ENCODE measurements around the gene PPP1R12B.

Gene PPP1R12B

DNA sequence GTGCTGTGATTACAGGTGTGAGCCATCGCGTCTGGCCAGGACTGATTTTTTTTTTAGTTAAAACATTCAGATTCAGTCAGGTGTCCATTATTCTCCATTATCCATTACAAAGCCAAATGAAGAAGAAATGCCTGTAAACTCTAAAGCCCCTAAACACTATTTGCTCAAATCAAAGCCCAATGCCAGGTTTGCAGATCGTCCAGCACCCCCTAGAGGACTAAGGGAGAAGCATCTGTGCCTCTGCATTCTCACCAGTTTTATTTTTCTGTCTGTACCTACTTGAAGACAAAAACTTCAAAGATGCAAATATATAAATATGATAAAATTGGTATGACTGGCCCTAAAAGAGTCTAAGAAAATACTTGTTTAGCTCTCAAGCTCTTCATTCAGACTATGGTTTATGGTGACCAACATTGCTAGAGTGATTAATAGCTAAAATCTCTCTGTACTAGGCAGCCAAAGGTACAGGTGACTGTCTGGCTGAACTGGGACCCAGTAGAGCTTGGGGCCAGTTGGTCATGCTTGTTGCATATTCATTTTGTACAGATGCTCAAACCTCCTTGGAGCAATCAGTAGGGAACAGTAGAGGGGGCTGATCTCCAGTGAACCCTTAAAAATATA is 223.3 kb downstream of the PPP1R12B start:
- TF ChIP-seq, protein P1, sequence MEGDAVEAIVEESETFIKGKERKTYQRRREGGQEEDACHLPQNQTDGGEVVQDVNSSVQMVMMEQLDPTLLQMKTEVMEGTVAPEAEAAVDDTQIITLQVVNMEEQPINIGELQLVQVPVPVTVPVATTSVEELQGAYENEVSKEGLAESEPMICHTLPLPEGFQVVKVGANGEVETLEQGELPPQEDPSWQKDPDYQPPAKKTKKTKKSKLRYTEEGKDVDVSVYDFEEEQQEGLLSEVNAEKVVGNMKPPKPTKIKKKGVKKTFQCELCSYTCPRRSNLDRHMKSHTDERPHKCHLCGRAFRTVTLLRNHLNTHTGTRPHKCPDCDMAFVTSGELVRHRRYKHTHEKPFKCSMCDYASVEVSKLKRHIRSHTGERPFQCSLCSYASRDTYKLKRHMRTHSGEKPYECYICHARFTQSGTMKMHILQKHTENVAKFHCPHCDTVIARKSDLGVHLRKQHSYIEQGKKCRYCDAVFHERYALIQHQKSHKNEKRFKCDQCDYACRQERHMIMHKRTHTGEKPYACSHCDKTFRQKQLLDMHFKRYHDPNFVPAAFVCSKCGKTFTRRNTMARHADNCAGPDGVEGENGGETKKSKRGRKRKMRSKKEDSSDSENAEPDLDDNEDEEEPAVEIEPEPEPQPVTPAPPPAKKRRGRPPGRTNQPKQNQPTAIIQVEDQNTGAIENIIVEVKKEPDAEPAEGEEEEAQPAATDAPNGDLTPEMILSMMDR (IDR thresholded peaks at IDR 0.05; ENCODE audit: low read depth, low read length): peak; percentile 98
- peak; percentile 69 for DNase-seq
- no peaks in the 10 kb centered on the region for H3K27me3 ChIP-seq (ENCODE audit: insufficient read depth, low read depth, severe bottlenecking)
- peaks cover 19% of the 10 kb centered on the region for H3K36me3 ChIP-seq
- H3K27ac ChIP-seq: no peak overlapping the region
- no peaks in the 10 kb centered on the region for H3K9me3 ChIP-seq (ENCODE audit: severe bottlenecking)
- H3K4me3 ChIP-seq (ENCODE audit: low read depth, low read length): no peak overlapping the region

DNA sequence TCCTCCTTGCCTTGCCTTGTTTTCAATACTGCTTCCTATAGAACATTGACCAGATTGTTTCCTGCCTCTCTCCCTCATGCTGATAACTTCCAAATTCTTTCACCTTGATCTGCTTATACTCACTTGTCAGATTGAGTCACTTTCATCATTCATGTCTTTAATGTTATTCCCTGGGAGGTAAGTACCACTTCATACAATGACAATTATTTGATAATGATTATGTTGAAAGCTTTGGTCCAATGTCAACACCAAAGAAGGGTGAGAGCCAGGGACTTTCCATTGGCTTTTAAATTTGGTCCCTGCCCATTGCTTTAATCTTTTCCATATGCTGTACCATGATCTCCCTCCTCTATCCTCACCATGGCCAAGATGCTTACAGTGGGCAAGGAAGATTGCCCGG is 224.4 kb downstream of the PPP1R12B start:
- Histone ChIP-seq H3K36me3 (peaks cover 14% of the 10 kb centered on the region), H3K27me3 (ENCODE audit: insufficient read depth, low read depth, severe bottlenecking) (no peaks in the 10 kb centered on the region), H3K9me3 (ENCODE audit: severe bottlenecking) (no peaks in the 10 kb centered on the region), H3K4me3 (ENCODE audit: low read depth, low read length) (no peak overlapping the region), H3K27ac (no peak overlapping the region)
- no peak for DNase-seq
- TF ChIP-seq, protein P1 (IDR thresholded peaks at IDR 0.05; ENCODE audit: low read depth, low read length): no peak

DNA sequence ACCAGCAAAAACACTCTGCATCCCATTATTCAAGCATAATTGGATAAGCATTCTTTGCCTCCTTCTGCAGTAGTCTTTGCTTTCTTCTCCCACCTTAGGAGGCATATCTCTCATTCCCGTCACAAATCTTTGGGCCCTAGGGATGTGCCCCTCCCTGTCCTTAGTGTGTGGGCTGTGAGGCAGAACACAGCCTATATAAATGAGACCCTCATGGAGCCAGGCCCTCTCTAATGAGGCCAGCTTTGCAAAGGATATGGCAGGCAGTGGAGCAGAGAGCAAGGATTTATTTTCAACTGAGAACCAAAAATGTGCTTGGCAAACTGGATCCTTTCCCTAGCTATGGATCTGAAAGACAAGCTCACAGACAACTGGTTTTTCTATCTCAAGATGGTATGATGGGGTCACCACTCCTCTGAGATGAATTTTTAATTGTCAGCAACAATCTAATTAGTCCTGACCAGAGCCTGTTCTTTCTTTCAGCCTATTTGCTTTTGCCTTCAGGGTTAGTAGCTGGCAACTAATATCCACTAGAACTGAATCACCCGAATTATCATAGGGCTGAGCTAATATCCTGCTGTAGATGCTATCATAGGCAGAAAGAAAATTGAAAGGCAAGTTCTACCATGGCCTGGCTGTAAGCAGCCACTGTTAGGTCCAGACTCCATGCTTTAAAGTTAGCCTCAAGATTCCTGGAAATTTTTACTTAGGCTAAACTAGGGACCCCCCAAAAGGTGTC is 227.6 kb downstream of the PPP1R12B start:
- Histone ChIP-seq H3K27ac (no peak overlapping the region), H3K4me3 (ENCODE audit: low read depth, low read length) (no peak overlapping the region), H3K27me3 (ENCODE audit: insufficient read depth, low read depth, severe bottlenecking) (no peaks in the 10 kb centered on the region), H3K36me3 (peaks cover 5% of the 10 kb centered on the region), H3K9me3 (ENCODE audit: severe bottlenecking) (no peaks in the 10 kb centered on the region)
- TF ChIP-seq, protein P1 (IDR thresholded peaks at IDR 0.05; ENCODE audit: low read depth, low read length): no peak
- no peak for DNase-seq

DNA sequence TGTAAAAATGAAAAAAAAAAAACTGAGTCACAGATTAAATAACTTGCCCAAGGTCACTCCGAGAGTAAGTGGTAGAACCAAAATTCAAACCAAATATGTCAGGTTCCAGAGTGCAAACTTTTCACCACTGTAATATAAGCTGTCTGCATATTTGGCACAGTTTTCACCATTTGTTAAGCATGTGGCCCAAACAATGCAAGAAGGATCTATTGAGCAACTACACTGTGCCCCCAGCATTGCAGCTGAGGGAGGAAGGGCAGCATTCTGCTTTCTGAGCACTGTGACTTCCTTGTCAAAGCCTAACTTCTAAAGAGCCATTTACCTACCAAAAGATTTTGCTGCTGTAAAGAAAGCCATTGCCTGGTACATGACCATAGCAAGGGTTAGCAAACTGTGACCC is 228.3 kb downstream of the PPP1R12B start:
- Histone ChIP-seq H3K36me3 (peaks cover 8% of the 10 kb centered on the region), H3K27ac (no peak overlapping the region), H3K27me3 (ENCODE audit: insufficient read depth, low read depth, severe bottlenecking) (no peaks in the 10 kb centered on the region), H3K4me3 (ENCODE audit: low read depth, low read length) (no peak overlapping the region), H3K9me3 (ENCODE audit: severe bottlenecking) (no peaks in the 10 kb centered on the region)
- TF ChIP-seq, protein P1 (IDR thresholded peaks at IDR 0.05; ENCODE audit: low read depth, low read length): no peak
- no peak for DNase-seq

DNA sequence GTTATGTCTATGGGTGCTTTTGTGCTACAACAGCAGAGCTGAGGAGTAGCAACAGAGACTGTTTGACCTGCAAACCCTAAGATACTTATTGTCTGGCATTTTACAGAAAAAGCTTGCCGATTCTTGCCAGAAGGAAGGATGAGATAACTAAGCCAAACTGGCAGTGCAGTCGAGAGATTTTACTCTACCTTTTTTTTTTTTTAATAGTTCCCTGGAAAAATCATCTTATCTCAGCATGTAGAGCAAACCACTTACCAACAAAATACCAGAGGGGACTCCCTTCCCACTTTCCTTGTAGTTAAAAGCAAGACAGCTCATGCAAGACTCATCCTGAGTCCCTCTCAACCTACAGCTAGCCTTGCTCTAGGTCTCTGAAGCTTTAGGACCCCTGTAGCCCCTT is 228.9 kb downstream of the PPP1R12B start:
- TF ChIP-seq, protein P1 (IDR thresholded peaks at IDR 0.05; ENCODE audit: low read depth, low read length): no peak
- no peaks in the 10 kb centered on the region for H3K9me3 ChIP-seq (ENCODE audit: severe bottlenecking)
- peaks cover 8% of the 10 kb centered on the region for H3K36me3 ChIP-seq
- no peak overlapping the region for H3K27ac ChIP-seq
- no peaks in the 10 kb centered on the region for H3K27me3 ChIP-seq (ENCODE audit: insufficient read depth, low read depth, severe bottlenecking)
- no peak overlapping the region for H3K4me3 ChIP-seq (ENCODE audit: low read depth, low read length)
- no peak for DNase-seq
